IMR-90 (cell line): ENCODE data around the gene ETS1. TPM values are rescaled to one million over a fixed set of nuclear protein-coding genes. Genes with fewer than 3 reads are reported as not detected.
A peak's percentile ranks its signal among the peaks of the same experiment; 100 is the strongest.

ENCODE experiments used
- ATAC-seq: fragments of 200-7000 bp; cut with Tn5 transposase; 2 replicates; pipeline ENCODE4 v1.9.1; 2020; ENCODE audit warnings: low read depth, mild to moderate bottlenecking, moderate library complexity
- BruUV-seq: library from RNA; stranded (reverse); fragments of 400-500 nt; replicated peaks from 2 replicates; lab custom pipeline; 2021; lab: Mats Ljungman, UMichigan
- CTCF ChIA-PET: fragments of 300-600 bp; formaldehyde crosslinking; extraction: SDS; loops from one replicate; lab custom pipeline; 2021; ENCODE audit warnings: antibody characterized with exemption; lab: Yijun Ruan, JAX
- POLR2A ChIA-PET: fragments of 300-600 bp; sonication (Branson Sonifier 250); formaldehyde crosslinking; loops from one replicate; lab custom pipeline; 2022; ENCODE audit warnings: antibody characterized with exemption; ENCODE audit not compliant: unreplicated experiment; lab: Charles Lee
- DNase-seq: peaks from one replicate; pipeline ENCODE4 v3.0.0; 2013
- H2AFZ ChIP-seq: replicated peaks from 2 replicates; pipeline ENCODE3; 2013; ENCODE audit warnings: low read length, mild to moderate bottlenecking; ENCODE audit not compliant: poor library complexity
- H2AK5ac ChIP-seq: 2 replicates; pipeline ENCODE4 v1.6.1; 2013; ENCODE audit warnings: low read depth, low read length, inconsistent platforms
- H2AK9ac ChIP-seq: replicated peaks from 2 replicates; pipeline ENCODE3; 2013; ENCODE audit warnings: mild to moderate bottlenecking, low read depth, low read length, moderate library complexity; ENCODE audit not compliant: poor library complexity
- H2BK120ac ChIP-seq: 2 replicates; pipeline ENCODE4 v1.6.1; 2013; ENCODE audit warnings: low read depth, low read length, inconsistent platforms
- H2BK15ac ChIP-seq: 3 replicates; pipeline ENCODE4 v1.6.1; 2013; ENCODE audit warnings: low read depth, low read length, inconsistent platforms
- H2BK20ac ChIP-seq: 2 replicates; pipeline ENCODE4 v1.6.1; 2013; ENCODE audit warnings: low read depth, mild to moderate bottlenecking, inconsistent platforms, low read length, moderate library complexity
- H2BK5ac ChIP-seq: 2 replicates; pipeline ENCODE4 v1.6.1; 2013; ENCODE audit warnings: mild to moderate bottlenecking, low read depth, low read length, inconsistent platforms; ENCODE audit not compliant: poor library complexity, severe bottlenecking
- H3K14ac ChIP-seq: replicated peaks from 2 replicates; pipeline ENCODE4 v1.6.1; 2013; ENCODE audit warnings: low read depth, low read length, inconsistent platforms
- H3K18ac ChIP-seq: 2 replicates; pipeline ENCODE4 v1.6.1; 2013; ENCODE audit warnings: low read depth, low read length, control low read depth
- H3K23ac ChIP-seq: 2 replicates; pipeline ENCODE4 v1.6.1; 2013; ENCODE audit warnings: low read depth, low read length, inconsistent platforms
- H3K27ac ChIP-seq: 2 replicates; pipeline ENCODE4 v1.5.1; 2013; ENCODE audit warnings: mild to moderate bottlenecking, control low read depth, low read length; ENCODE audit not compliant: insufficient read depth
- H3K27me3 ChIP-seq: 2 replicates; pipeline ENCODE4 v1.6.1; 2013; ENCODE audit warnings: low read length; ENCODE audit not compliant: control insufficient read depth, insufficient read depth
- H3K36me3 ChIP-seq: 2 replicates; pipeline ENCODE4 v1.6.1; 2013; ENCODE audit warnings: low read length, mixed read lengths; ENCODE audit not compliant: control insufficient read depth, insufficient read depth
- H3K4ac ChIP-seq: 2 replicates; pipeline ENCODE4 v1.6.1; 2013; ENCODE audit warnings: low read depth, low read length, inconsistent platforms
- H3K4me1 ChIP-seq: 2 replicates; pipeline ENCODE4 v1.6.1; 2013; ENCODE audit warnings: low read length, mixed read lengths; ENCODE audit not compliant: control insufficient read depth, insufficient read depth
- H3K4me2 ChIP-seq: 2 replicates; pipeline ENCODE4 v1.6.1; 2013; ENCODE audit warnings: low read depth, mild to moderate bottlenecking, control low read depth, low read length, moderate library complexity
- H3K4me3 ChIP-seq: 2 replicates; pipeline ENCODE4 v1.5.1; 2013; ENCODE audit warnings: low read depth, mild to moderate bottlenecking, control low read depth, low read length, moderate library complexity; ENCODE audit not compliant: insufficient read depth
- H3K56ac ChIP-seq: 2 replicates; pipeline ENCODE4 v1.6.1; 2013; ENCODE audit warnings: low read length, inconsistent platforms; ENCODE audit not compliant: insufficient read depth; ENCODE audit errors: extremely low read depth
- H3K79me1 ChIP-seq, 2 experiments: 2 replicates each; pipeline ENCODE4 v1.6.1; 2013; ENCODE audit warnings: low read length in 2 of 2, inconsistent platforms in 1 of 2, low read depth in 1 of 2
- H3K9ac ChIP-seq: 2 replicates; pipeline ENCODE4 v1.6.1; 2013; ENCODE audit warnings: low read depth, low read length, control low read depth
- H3K9me1 ChIP-seq: 2 replicates; pipeline ENCODE4 v1.6.1; 2013; ENCODE audit warnings: low read length, inconsistent platforms; ENCODE audit not compliant: insufficient read depth
- H3K9me3 ChIP-seq: 2 replicates; pipeline ENCODE4 v1.6.1; 2013; ENCODE audit warnings: low read length; ENCODE audit not compliant: control insufficient read depth, insufficient read depth
- H4K20me1 ChIP-seq: 2 replicates; pipeline ENCODE4 v1.6.1; 2013; ENCODE audit warnings: low read length, inconsistent platforms; ENCODE audit not compliant: insufficient read depth
- H4K5ac ChIP-seq: 2 replicates; pipeline ENCODE4 v1.6.1; 2013; ENCODE audit warnings: mild to moderate bottlenecking, low read depth, low read length, control low read depth
- H4K8ac ChIP-seq, 2 experiments: 2 replicates each; pipeline ENCODE4 v1.6.1; 2013; ENCODE audit warnings: low read depth in 2 of 2, low read length in 2 of 2, control low read depth in 1 of 2, inconsistent platforms in 1 of 2
- H4K91ac ChIP-seq: 2 replicates; pipeline ENCODE4 v1.6.1; 2013; ENCODE audit warnings: low read depth, low read length, inconsistent platforms; ENCODE audit not compliant: insufficient read depth
- BHLHE40 ChIP-seq: fragments of 150-350 bp; IDR thresholded peaks from 2 replicates; pipeline ENCODE4 v1.6.1; 2016; ENCODE audit warnings: mild to moderate bottlenecking, low read depth, low read length
- CEBPB ChIP-seq: IDR thresholded peaks from 2 replicates; pipeline ENCODE4 v1.6.1; 2012; ENCODE audit warnings: low read depth, low read length, improper control_type of control experiment
- CHD1 ChIP-seq: IDR thresholded peaks from 2 replicates; pipeline ENCODE4 v1.6.1; 2012; ENCODE audit warnings: low read depth, low read length, improper control_type of control experiment
- ELK1 ChIP-seq: fragments of 150-350 bp; IDR thresholded peaks from 2 replicates; pipeline ENCODE4 v1.6.1; 2016; ENCODE audit warnings: low read depth, mild to moderate bottlenecking, low read length, moderate library complexity, borderline replicate concordance
- FOS ChIP-seq: fragments of 150-350 bp; IDR thresholded peaks from 2 replicates; pipeline ENCODE4 v1.6.1; 2016; ENCODE audit warnings: low read depth, low read length
- MAFK ChIP-seq: IDR thresholded peaks from 2 replicates; pipeline ENCODE4 v1.6.1; 2012; ENCODE audit warnings: low read depth, low read length, improper control_type of control experiment
- MAZ ChIP-seq: IDR thresholded peaks from 2 replicates; pipeline ENCODE4 v1.6.1; 2012; ENCODE audit warnings: low read depth, mild to moderate bottlenecking, low read length, improper control_type of control experiment, moderate library complexity, borderline replicate concordance
- MXI1 ChIP-seq: IDR thresholded peaks from 2 replicates; pipeline ENCODE4 v1.6.1; 2012; ENCODE audit warnings: low read depth, mild to moderate bottlenecking, low read length, moderate library complexity, borderline replicate concordance
- NFE2L2 ChIP-seq: fragments of 150-350 bp; IDR thresholded peaks from 2 replicates; pipeline ENCODE4 v1.6.1; 2016; ENCODE audit warnings: low read depth, mild to moderate bottlenecking, low read length
- POLR2A ChIP-seq: IDR thresholded peaks from 2 replicates; pipeline ENCODE4 v1.6.1; 2012; ENCODE audit warnings: mild to moderate bottlenecking, low read depth, low read length
- RAD21 ChIP-seq: IDR thresholded peaks from 2 replicates; pipeline ENCODE4 v1.6.1; 2012; ENCODE audit warnings: low read length, improper control_type of control experiment
- RCOR1 ChIP-seq: IDR thresholded peaks from 2 replicates; pipeline ENCODE4 v1.6.1; 2012; ENCODE audit warnings: mild to moderate bottlenecking, low read length, improper control_type of control experiment; ENCODE audit not compliant: insufficient replicate concordance
- RFX5 ChIP-seq: IDR thresholded peaks from 2 replicates; pipeline ENCODE4 v1.8.0; 2012; ENCODE audit warnings: low read depth, mild to moderate bottlenecking, low read length, moderate library complexity
- SMC3 ChIP-seq: fragments of 150-350 bp; IDR thresholded peaks from 2 replicates; pipeline ENCODE4 v1.6.1; 2016; ENCODE audit warnings: low read depth, mild to moderate bottlenecking, antibody characterized with exemption, low read length, moderate library complexity
- USF2 ChIP-seq: fragments of 150-350 bp; IDR thresholded peaks from 2 replicates; pipeline ENCODE4 v1.6.1; 2017; ENCODE audit warnings: mild to moderate bottlenecking, antibody characterized with exemption, low read length, low read depth
- WGBS, 2 experiments: methylation state at CpG; one replicate each; pipeline versions ENCODE4 v1.1.5 to v1.1.7; 2013; ENCODE audit warnings: missing lambda C conversion rate in 2 of 2; ENCODE audit not compliant: insufficient read length in 1 of 2; ENCODE audit errors: extremely low coverage in 2 of 2; 5-methylcytosine and 5-hydroxymethylcytosine counted together
- dilution Hi-C: fragments of 300-500 bp; cut with HindIII; formaldehyde crosslinking; loops from one replicate; pipeline ENCODE4 v1.14.3; 2018; ENCODE audit warnings: low sequenced_read_pairs; ENCODE audit not compliant: unreplicated experiment
- in situ Hi-C: fragments of 300-500 bp; cut with MboI; formaldehyde crosslinking; loops from 3 replicates; pipeline ENCODE4 v1.14.3; 2019; ENCODE audit warnings: low sequenced_read_pairs, inconsistent platforms, mixed read lengths
- intact Hi-C: fragments of 100-400 bp; cut with micrococcal nuclease; formaldehyde crosslinking; loops from 2 replicates; pipeline ENCODE4 v1.10.0; 2022
- polyA plus RNA-seq, 3 experiments: library from polyadenylated mRNA; depleted of rRNA; stranded (reverse); fragments of >200 nt; gene quantifications; 2 replicates each; pipeline ENCODE4 v1.2.3, GENCODE V29; 2012; ENCODE audit warnings: low replicate concordance in 1 of 3
- total RNA-seq: library from RNA; depleted of rRNA; stranded (reverse); fragments of >200 nt; gene quantifications from 2 replicates; pipeline ENCODE4 v1.2.3, GENCODE V29; 2012

The ETS1 gene
- total and polyA plus RNA-seq, 2 of the 4 experiments (the other 2 are of a cell fraction): 41.2 to 56.3 TPM

GRCh38 chr11:128630367-128631230 lies 43.2 kb upstream of the ETS1 start:
- Histone ChIP-seq H2AK5ac (no peak overlapping the region; the same call in 1 of the 2 replicates), H2AFZ (peak overlapping the region; percentile 79), H3K36me3 (no peaks in the 10 kb centered on the region), H3K4me2 (peak overlapping the region; percentile 79), H2BK20ac (peak overlapping the region; percentile 79), H3K79me1 (peaks cover 0 to 5% of the 10 kb centered on the region in 2 experiments; a peak in 1 of 4 replicates), H4K20me1 (no peaks in the 10 kb centered on the region), H4K8ac (peak overlapping the region in 1 of 2 experiments; percentile 51; a peak in 2 of 4 replicates), H3K4me1 (no peaks in the 10 kb centered on the region), H3K14ac (peak overlapping the region; percentile 82), H3K27ac (no peak overlapping the region), H2BK120ac (peak overlapping the region; percentile 78), H3K27me3 (peaks cover 4% of the 10 kb centered on the region), H2BK15ac (peak overlapping the region; percentile 52; the same call in 1 of the 3 replicates), H3K4ac (peak overlapping the region; percentile 71), H3K18ac (peak overlapping the region; percentile 77; the same call in 1 of the 2 replicates), H4K5ac (no peak overlapping the region), H3K9ac (peak overlapping the region; percentile 63; the same call in 1 of the 2 replicates), H4K91ac (peak overlapping the region; percentile 64), H2BK5ac (no peak overlapping the region), H3K9me1 (no peaks in the 10 kb centered on the region), H3K56ac (peak overlapping the region; percentile 27; the same call in 1 of the 2 replicates), H3K23ac (no peak overlapping the region; the same call in 1 of the 2 replicates), H3K9me3 (no peaks in the 10 kb centered on the region), H3K4me3 (no peak overlapping the region), H2AK9ac (no peak overlapping the region)
- no TSS peak for BruUV-seq
- in situ Hi-C loops (loop anchor here (5.0 to 10.0 kb wide), 2 partner anchors 197 to 596 kb away; no protein-coding TSS in a partner anchor), dilution Hi-C loops (loop anchor here (25.0 kb wide), 1 partner anchor 468 kb away; no protein-coding TSS in a partner anchor), intact Hi-C loops (loop anchor here (1.0 to 5.0 kb wide), 9 partner anchors 76 to 599 kb away; no protein-coding TSS in a partner anchor)
- CTCF ChIA-PET: interaction anchor here (0.5 to 2.4 kb wide), 18 partner anchors 14 to 473 kb away, joined by 3 to 24 read pairs (median 4); no protein-coding TSS in a partner anchor
- POLR2A ChIA-PET: no interaction called here
- 80% methylated on average over 3 of the region's 12 CpGs; no CpG with 5 or more reads in 1 of the 2 experiments for WGBS, 2 experiments
- ATAC-seq: peak; percentile 96
- peak; percentile 86 for DNase-seq
- TF ChIP-seq SMC3 (peak; percentile 97), RFX5 (no peak), MAFK (no peak), MAZ (no peak), ELK1 (no peak), MXI1 (peak; percentile 51; the same call in 1 of the 2 replicates), BHLHE40 (no peak), RAD21 (peak; percentile 97), CHD1 (no peak; the same call in 1 of the 2 replicates), CEBPB (no peak), USF2 (no peak), FOS (0 out of 2 replicates have a peak, but pooled peaks have one; percentile 4), POLR2A (no peak), RCOR1 (no peak), NFE2L2 (no peak)
